KG1 (cell line): ENCODE data around the gene ORAI1.
"Not testable (repeated sequence)": the region's sequence is repeated elsewhere in the genome, so short reads cannot be mapped to it uniquely, and the experiment has no call there.

Experiments used
- DNase-seq: peaks from one replicate; lab custom pipeline; 2025; lab: John Stamatoyannopoulos, UW

ORAI1 gene

DNA sequence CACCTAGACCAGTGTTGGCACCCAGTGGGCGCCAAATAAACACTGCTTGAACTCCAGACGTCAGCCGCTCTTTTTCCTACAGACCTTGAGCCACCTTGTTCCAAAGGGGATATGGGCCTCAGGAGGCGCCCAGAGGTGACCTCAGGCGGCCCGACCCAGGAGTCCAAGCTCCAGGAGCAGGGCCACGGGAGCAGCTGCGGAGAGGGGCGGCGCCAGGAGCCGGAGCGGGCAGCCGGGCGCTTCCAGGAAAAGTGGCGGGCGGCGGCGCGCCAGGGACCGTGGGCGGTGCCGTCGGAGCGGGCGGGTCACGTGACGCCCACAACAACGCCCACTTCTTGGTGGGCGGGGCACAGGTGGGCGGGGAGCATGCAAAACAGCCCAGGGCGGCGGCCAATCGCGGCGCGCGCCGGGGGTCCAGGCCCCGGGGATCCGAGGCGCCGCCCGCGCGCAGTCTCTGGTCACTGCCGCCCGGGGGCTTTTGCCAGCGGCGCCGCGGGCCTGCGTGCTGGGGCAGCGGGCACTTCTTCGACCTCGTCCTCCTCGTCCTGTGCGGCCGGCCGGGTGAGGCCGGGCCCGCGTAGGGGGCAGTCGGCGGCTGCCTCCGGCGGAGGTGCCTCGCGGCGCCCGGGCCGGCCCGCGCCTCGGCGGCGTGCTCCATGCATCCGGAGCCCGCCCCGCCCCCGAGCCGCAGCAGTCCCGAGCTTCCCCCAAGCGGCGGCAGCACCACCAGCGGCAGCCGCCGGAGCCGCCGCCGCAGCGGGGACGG, at the start of gene ORAI1:
Gene ORAI1, plus strand, starts transcription at position 444 of the 766 bp plus-strand sequence.
- peak; percentile 91 for DNase-seq

DNA sequence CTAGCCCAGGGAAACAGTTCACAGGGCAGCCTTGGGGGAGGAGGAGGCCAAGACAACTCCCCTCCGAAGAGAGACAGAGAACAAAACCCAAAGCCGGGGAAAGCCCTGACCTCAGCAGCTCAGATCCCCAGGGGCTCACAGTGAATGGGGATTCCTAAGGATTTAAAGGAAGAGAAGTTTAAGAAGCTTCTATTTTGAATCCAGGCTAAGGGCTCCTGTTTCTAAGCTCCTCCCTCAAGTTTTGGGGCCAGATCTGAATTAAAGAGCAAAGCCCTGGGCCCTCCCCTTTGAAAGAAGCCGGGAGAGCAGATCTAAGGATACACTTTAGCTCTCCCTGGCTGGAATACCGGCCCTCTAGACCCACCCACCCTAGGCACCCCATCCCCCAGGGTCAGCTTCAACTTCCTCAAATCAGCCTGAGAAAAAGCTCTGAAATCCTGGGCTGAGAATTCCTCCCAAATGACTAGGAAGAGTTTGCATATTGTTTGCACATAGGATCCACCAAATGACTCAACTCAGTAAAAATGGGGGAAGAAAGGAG, 49.4 kb upstream of the ORAI1 start:
- no peak for DNase-seq

DNA sequence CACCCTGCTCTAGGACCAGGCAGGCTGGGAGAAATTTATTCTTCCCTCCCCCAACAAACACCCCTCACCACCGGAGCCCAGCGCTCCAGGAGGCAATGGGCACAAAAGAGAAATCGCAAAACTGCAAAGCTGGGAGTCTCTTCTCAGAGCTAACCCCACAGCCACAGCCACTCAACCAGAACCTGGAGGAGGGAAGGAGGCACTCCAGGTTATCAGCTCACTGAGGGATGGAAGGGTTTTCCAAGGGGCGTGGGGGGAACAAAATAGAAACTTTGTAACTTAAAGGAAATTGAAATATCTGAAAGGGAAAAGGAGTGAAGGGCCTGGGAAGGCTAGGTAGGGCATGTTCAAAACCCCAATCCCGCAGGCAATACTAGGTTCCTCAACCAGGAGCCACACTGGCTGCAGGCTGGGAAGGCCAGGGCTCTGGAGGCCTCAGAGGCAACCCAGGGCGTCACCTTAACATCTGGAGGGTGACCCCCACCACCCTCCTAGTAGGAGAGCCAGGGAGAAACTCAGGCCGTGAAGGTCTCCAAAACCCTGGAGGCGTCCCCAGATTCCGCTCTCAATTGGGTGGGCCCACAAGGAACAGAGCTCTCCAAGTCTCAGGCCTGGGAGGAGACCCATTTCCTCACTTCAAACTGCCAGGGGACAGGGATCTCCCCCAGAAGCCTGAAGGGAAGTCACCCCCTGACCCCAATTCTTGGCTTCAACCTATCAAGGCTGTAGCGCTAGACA, 48.7 kb upstream of the ORAI1 start:
- no peak for DNase-seq

DNA sequence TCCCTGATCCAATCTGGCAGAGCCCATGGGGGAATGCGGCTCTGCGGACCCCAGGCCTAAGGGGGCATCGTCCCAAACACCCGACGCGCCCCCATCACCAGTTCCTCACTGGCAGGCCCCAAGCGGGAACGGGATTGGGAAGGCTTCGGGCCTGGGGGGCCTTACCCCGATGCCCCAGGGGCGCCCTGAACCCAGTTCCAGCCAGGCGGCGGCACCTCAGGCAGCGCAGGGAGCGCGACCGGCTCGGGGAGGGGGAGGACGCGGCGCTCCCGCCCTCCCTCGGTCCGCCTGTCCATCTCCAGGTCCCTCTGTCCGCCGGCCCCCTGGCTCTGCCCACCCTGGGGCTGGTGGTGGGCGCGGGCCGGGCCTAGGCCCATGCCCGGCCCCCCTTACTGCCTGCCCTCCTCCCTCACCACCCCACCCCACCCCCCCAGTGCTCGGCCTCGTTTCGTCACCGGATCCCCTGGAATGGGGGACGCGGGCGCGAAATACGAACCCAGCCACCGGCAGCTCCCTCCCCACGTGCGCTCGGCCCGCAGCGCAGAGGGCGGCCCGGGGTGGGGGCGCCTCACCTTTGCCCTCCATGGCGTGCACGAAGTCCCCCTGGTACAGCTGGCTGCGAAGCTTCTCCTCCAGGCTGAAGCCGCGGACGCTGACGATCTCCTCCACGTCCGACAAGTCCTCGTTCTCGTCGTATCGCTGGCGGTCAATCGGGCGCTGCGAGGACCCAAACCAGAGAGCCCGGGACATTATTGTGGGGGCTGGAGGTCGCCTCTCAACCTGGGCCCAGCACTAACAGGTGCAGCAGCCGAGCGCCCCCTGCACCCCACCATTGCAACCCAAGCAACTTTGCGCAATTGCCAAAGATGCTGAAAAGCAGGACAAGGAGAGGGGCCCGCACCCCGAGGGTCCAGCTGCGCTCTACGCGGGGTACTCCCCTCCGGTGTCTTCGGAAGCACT, 47.8 kb upstream of the ORAI1 start:
- no peak for DNase-seq

DNA sequence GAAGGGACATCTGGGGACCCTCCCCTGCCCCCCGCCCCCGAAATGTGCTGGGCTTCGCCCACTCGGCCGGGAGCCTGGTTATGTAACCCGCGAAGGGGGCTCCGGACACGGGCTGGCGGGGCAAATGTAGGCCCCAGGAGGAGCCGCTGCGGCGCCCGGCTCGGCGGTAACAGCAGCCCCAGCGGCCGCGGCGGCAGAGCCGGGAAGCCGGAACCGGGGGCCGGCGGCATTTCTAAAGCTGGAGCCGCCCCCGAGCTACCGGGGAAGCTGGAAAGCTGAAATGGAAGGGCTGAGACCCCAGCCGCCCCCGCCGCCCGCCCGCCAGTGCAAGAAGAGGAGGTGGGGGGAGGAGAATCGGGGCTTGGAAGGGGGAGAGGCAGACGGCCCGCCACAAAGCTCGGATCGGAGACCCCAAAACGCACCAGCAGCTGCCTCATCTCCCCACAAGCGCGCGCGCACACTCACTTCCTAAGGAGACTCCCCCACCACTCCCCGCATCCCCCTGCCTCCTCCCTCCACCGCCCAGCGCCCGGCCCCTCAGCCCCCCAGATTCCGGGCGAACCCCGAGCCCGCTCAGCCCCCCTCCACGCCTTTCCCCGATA, 47.0 kb upstream of the ORAI1 start:
- no peak for DNase-seq

DNA sequence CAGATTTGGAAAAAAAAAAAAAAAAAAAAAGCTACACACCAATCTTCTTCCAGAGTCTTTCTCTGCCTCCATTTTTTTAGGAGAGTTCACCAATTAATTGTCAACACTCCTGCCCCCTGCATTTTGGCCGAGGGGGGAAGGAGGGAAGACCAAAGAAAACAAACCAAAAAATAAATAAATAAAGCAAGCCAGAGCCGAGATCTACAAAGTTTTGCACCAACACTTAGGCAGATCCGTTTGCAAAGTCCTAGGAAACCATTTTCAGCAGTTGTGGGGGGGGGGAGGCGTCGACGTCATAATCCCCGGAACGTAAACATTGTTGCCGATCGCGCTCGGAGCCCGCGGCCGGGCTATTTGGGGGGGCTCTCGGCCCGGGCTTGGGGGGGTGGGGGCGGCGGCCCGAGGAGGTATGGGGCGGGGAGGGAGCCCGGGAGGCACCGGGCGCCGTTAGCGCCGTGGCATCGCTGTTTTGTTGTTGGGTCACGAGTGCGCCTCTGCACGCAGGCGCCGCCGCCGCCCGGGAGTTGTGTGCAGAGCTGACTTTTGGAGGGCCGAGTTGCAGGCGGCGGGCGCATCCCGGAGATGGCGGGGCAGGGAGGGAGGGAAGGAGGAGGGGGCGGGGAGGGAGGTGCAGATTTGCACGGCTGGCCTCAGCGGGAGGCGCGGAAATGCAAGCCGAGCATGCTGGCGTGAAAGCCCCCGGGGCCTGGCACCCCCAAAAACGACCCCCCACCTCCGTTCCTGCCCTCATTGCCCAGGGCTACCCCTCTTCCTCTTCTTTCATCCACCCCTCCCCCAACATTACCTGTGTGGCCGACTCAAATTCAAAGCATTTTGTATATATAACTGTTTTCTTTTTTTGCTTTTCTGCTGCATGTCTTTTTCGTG, 46.1 kb upstream of the ORAI1 start:
- DNase-seq, result peak; percentile 77

DNA sequence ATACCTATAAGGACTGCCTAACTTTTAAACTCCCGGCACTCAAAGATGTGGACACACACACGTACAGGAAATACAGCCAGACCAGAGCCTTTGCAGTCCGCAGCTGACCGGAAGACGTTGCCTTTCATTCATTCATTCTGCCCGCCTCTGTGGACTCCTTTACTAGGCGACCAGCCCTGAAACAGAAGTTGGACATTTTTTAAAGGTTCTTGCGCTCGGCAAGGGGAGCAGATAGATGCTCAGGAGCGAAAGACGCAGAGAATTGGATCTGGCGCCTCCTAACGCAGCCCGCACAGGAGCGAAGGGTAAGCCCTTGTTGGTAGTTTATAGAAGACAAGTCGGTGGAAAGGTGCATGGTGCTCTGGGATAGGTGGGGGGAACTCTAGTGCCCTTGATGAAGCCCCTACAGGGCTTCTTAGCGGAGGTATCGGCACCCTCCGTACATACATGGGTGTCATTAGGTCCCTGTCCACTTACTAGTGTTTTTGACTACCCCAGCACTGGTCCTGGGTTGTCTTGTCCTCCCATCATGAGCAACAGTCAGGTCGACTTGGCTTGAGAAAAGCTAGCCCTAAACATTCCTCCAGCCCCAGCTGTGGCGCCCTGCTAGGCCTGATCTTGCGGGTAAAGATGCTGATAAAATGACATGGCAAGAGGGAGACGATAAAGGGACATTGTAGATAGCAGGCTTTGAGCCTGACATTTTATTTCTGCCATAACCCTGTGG, 45.2 kb upstream of the ORAI1 start, which contains the start of gene KDM2B:
Gene KDM2B, minus strand, starts transcription at position 65 of the 727 bp plus-strand sequence. CDS start 112 bp downstream, outside the sequence.
- DNase-seq, result peak; percentile 55

DNA sequence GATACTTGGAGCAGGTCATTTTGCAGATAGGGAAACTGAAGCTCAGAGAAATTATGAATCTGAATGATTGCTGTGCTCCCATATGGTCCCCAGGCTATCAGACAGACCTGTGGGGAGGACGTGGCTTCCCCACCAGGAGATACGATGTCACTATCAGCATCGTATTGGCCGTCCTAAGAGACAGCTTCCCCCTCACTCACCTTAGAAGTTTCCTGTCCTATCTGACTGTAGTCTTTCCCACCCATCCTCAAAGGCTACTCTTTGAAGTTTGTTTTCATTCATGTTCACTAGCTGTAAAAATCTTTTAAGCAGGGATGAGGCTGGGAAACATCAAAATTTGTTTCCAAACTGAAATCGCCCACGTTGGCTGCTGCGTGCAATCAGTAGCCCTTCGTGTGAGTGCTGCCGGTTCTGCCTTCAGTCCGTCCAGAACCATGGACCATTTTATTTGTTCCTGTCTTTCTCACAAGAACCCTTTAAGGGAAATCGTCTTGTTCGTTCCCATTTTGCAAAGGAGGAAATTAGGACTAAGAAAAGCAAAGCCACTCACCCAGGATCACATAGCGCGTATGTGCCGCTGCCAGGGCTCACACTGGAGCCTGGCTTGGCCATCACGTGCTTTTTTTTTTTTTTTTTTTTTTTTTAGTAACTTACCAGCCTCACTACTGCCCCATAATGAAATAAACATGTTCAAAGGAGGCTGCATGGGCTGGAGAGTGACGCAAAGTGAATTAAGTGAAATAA, 44.5 kb upstream of the ORAI1 start:
- peak; percentile 35 for DNase-seq

DNA sequence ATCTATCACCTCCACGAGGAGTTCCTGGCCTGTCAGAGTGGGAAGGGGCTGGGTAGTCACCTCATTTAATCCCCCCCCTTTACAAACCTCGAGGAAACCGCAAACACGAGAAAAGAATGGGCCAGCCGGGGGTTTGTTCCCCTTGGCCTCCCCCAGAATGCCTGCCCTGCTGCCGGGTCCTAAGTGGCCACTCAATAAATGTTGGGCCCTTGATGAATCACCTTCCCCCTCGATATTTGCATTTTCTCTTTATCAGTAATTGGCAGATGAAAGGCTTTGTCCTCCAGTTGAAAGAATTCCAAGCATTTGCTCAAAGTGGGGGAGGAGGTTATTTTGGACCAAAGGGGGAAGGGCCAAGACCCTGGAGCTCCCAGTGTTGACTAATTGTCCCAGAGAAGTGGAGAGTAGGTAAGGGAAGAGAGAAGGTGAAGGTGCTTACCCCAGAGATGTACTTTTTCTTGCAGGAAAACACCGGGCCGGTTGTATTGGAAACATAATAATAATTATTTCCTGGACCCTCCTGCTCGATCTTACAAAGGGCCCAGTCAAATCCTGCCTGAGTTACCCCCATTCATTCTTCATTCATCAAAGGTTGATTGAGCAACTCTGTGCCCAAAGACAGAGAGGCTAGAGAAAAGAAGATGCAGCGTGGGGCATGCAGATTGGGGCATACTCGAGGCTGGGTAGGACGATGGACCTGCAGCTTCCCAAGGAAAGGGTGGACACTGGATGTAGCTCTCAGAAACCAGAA, 43.6 kb upstream of the ORAI1 start:
- no peak for DNase-seq

DNA sequence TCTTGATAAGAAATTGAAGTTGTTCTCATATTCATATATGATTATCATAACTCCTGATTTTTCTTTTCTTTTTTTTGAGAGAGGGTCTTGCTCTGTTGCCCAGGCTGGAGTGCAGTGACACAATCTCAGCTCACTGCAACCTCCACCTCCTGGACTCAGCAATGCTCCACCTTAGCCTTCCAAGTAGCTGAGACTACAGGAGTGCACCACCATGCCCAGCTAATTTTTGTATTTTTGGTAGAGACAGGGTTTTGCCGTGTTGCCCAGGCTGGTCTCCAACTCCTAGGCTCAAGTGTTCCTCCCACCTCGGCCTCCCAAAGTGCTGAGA, 43.0 kb upstream of the ORAI1 start:
- DNase-seq, result not testable (repeated sequence)

DNA sequence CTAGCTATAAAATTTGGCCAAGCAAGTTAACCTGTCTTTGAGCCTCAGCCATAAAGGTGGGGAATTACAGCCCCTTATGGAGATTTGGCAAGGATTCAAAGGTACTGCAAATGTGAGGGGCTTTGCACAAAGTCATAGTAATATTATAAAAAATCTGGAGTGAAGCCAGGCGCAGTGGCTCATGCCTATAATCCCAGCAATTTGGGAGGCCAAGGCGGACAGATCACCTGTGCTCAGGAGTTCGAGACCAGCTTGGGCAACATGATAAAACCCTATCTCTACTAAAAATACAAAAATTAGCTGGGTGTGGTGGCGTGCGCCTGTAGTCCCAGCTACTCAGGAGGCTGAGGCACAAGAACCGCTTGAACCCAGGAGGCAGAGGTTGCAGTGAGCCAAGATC, 41.4 kb upstream of the ORAI1 start:
- DNase-seq, result not testable (repeated sequence)

DNA sequence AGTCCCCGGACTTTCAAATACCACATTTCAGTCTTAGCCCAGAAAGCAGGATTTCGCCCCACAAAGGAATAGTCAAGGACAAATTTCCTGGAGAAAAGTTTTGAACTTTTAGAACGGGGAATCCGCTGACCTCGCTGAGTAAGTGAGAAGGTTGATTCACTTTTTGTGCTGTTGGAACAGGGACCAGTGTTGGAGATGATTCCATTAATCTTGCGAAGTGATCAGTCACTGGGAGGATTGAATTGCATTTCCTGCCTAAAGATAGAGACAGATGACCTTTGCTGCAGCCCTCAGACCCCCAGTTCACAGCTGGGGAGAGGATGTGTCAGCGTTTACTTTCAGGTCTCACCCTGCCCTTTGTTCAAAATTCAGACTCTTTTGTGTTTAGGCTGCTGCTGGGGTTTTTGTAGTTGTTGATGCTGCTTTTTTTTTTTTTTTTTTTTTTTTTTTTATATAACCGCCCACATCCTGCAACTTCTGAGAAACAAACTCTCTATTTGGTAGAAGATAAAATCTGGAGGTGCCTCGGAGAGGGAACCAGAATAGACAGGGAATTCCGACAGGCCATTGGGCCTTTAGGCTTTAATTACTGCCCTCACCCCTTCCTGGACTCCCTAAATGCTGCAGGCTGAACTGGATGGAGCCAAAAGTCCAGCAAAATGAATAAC, 35.7 kb upstream of the ORAI1 start:
- peak; percentile 71 for DNase-seq

DNA sequence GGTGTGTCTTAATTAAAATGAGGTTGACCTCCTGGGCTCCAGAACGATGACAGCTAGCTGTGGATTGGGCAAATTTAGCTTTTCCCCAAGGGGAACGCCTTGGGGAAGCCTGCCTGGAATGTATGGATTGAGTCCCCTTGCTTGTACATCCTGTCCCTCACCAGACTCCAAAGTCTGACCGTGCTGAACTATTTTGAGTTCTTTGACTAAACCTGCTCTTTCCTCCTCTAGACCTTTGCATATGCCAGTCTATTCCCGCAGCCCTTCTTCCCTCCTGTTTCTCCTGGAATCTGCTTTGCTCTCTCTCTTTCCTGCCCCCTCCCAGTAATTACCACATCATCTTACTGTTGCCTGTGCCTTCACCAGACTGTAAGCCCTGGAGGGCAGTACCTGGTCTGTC, 34.0 kb upstream of the ORAI1 start:
- no peak for DNase-seq

DNA sequence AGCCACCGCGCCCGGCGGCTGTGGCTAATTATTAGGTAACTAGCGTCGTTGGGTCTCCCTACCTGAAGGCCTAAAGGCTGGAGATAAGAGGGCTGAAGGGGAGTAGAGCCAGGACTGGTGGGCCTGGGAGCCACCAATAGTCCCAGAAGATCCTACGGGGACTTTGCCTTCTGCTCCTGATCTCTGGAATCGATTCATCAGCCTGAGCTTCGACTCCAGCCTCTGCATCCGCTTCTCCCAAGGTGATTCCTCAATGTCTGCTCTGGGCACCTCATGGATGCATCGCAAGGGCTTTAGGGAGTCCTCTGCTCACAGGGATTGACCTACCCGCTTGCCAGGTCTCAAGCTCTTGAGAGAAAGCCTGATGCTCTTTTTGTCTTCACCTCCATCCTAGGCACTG, 30.8 kb upstream of the ORAI1 start:
- no peak for DNase-seq

DNA sequence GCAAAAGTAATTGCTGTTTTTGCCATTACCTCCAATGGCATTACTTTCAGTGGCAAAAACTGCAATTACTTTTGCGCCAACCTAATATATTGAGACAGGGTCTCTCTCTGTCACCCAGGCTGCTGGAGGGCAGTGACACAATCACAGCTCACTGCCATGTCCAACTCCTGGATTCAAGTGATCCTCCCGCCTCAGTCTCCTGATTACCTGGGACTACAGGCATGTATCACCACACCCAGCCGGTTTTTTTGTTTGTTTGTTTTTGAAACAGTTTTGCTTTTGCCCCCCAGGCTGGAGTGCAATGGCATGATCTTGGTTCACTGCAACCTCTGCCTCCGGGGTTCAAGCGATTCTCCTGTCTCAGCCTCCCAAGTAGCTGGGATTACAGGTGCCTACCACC, 29.8 kb upstream of the ORAI1 start:
- DNase-seq, result no peak

DNA sequence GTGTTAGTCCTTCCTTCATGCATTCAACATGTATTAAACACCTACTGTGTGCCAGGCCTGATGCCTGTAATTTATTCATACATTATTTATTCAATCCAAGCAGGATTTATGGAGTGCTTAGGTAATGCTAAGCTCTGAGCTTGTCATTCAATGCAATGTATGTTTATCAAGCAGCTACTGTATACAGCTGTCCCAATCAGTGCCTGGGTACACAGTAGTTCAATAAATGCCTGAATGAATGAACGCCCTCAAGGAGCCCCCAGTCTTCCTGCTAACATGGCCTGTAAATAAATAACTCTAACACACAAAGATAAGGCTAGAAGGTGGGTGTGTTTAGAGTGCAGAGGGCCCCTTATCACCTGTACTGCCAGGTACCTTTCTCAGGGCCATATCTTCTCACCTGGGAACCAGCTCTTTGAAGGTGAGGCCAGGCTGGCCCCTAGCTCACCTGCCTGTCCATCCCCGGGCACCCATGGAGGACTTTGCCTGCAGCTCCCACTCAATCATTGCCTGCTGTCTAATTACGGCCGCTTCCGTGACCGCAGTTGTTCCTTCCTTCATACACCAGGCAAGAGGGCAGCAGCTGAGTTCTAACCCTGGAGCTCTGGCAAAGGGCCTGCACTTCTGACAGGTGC, 25.5 kb upstream of the ORAI1 start:
- DNase-seq, result no peak

DNA sequence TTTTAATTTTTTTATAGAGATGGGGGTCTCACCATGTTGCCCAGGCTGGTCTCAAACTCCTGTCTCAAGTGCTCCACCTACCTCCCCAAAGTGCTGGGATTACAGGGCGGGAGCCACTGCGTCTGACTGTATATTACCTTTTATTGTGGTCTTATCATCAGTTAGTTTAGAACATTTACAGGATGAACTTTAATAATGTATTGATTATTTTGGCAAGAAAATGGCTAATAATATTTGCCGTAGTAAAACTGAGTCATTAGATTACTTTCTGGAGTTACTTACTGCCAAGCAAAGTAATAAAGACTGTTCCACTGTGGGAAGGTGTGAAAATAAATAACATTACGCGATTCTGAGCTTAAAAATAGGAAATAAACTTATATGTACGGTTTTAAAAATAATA, 23.6 kb upstream of the ORAI1 start:
- DNase-seq, result no peak
